HG02759 (cell line): ENCODE data around the gene MAP1S.
A peak's percentile ranks its signal among the peaks of the same experiment; 100 is the strongest.

Experiments
- ATAC-seq: cut with Tn5 transposase; IDR thresholded peaks from one replicate; pipeline ENCODE4 v1.9.1; 2021; ENCODE audit warnings: mild to moderate bottlenecking, moderate library complexity; ENCODE audit not compliant: unreplicated experiment

Gene MAP1S, protein sequence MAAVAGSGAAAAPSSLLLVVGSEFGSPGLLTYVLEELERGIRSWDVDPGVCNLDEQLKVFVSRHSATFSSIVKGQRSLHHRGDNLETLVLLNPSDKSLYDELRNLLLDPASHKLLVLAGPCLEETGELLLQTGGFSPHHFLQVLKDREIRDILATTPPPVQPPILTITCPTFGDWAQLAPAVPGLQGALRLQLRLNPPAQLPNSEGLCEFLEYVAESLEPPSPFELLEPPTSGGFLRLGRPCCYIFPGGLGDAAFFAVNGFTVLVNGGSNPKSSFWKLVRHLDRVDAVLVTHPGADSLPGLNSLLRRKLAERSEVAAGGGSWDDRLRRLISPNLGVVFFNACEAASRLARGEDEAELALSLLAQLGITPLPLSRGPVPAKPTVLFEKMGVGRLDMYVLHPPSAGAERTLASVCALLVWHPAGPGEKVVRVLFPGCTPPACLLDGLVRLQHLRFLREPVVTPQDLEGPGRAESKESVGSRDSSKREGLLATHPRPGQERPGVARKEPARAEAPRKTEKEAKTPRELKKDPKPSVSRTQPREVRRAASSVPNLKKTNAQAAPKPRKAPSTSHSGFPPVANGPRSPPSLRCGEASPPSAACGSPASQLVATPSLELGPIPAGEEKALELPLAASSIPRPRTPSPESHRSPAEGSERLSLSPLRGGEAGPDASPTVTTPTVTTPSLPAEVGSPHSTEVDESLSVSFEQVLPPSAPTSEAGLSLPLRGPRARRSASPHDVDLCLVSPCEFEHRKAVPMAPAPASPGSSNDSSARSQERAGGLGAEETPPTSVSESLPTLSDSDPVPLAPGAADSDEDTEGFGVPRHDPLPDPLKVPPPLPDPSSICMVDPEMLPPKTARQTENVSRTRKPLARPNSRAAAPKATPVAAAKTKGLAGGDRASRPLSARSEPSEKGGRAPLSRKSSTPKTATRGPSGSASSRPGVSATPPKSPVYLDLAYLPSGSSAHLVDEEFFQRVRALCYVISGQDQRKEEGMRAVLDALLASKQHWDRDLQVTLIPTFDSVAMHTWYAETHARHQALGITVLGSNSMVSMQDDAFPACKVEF

DNA sequence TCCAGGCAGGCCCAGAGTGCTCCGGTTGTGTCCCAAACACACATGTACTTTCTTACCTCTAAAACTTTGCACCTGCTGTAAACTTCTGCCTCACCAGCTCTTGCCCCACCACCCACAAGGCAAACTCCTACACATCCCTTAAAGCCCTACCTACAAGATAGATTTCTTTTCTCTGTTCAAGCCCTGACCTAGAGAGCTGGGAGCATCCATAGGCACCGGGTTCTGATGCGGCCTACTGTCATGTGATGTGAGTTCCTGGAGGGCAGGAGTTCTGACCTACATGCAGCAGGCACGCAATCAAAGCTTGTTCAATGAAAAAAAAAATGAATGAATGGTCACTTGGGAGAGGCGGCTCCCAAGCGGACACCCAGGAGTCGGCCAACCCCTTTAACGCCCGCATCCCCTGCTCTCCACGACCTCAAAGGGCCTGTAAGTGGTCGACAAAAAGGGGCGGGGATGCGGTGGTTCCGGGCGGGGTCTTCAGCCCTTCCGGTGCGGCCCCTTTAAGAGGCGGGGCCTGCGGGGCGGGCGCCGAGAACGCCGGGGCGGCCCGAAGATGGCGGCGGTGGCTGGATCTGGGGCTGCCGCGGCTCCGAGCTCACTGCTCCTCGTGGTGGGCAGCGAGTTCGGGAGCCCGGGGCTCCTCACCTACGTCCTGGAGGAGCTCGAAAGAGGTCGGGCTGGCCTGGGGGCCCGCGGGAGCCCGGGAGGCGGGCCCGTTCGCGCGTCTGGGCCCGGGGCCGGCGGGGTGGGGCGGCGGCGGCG lies at the start of gene MAP1S:
Gene MAP1S (plus strand): TSS at position 534 of the 765 bp plus-strand sequence. CDS start 23 bp downstream, at position 557.
- ATAC-seq = peak; percentile 74

DNA sequence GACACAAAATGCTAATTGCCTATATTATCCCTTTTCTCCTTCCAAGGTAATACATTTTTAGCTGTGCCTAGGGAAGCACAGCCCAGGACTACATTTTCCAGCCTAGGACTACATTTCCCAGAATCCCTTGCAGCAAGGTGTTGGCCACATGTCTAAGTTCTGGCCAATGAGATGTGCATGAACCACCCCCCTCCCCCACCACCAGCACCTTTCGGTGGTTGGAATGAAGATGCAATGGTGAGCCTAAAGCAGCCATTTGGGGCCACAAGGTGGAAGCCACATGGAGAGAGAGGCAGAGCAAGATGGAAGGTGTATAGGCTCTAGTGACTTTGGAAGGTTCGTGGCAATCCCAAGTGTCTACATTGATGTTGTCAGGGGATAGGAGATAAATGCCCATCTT lies 47.4 kb upstream of the MAP1S start:
- ATAC-seq = no peak

DNA sequence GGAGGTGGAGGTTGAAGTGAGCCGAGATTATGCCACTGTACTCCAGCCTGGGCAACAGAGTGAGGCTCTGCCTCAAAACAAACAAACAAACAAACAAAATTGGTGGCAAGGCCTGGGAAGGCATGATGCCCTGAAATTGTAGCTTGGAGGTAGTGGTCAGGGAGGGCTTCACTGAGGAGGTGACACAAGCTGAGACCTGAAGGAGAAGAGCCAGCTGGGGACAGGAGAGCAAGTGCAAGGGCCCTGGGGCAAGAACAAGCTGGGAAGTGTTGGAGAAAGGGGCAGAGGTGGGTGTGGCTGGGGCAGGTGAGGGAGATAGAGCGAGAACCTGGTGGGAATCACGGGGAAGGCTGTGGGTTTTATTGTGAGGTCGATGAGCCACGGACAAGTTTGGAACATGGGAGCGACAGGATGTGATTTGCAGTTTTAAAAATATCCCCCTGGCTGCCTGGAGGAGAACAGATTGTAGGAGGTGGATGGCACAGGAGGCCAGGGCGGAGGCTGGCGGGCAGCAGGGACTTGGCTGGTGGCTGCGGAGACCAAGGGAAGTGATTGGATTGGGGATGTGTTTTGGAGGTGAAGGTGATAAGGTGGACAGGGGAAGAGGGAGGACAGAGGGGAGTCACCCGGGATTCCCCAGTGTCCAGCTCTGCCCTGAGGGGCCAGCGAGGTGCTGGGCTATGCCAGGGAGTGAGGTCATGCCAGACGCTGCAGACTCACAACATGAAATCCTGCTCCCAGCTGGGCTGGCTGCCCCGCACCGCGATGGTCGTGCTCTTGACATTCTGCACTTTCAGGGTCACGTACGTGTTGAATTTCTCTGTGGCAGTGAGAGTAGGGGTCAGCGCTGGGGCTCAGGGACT lies 45.1 kb upstream of the MAP1S start:
- no peak for ATAC-seq

DNA sequence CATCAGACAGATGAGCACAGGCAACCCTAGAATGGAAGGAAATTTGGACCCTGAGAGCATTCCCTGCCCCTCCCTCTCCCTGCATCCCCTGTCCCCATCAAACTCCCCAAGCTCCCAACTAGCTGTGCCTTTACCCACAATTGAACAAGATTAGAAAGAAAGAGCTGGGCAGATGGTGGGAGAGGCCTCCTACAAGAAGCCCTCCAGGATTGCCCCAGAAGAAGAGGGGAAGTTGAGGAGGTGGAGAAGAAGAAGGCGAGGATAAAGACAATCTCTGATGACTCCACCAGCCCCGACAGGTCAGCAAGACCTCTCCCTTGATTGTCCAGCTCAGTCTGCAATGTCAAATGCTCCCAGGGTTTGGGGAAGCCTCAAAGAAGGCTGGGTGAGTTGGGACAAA lies 43.0 kb upstream of the MAP1S start:
- ATAC-seq = no peak

DNA sequence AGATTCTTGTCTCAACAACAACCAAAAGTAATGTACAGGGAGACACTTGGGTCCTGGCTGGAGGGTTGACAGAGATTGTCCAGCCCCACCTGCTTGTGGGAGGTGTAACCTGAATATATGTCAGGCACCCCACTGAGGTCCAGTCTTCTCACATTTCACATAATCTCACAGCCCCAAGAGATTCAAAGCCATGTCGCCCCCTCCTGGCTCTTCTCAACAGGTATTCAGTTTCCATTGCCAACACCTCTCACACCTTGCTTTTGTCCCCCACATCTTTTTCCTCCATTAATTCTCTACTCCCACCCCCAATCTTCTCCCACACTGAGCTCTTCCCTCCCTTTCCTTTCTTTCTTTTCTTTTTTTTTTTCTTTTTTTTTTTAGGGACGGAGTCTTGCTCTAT lies 42.3 kb upstream of the MAP1S start:
- no peak for ATAC-seq

DNA sequence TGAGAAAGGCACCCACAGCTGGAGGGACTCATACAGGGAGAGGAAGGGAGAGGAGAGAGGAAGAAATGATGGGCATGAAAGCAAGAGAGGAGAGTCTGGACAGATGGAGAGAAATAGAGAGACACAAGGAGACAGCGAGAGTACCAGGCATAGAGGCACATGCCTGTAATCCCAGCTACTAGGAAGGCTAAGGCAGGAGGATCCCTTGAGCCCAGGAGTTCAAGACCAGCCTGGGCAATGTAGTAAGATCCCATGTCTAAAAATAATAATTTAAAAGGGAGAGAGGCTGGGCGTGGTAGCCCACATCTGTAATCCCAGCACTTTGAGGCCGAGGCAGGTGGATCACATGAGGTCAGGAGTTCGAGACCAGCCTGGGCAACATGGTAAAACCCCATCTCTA lies 40.4 kb upstream of the MAP1S start:
- no peak for ATAC-seq

DNA sequence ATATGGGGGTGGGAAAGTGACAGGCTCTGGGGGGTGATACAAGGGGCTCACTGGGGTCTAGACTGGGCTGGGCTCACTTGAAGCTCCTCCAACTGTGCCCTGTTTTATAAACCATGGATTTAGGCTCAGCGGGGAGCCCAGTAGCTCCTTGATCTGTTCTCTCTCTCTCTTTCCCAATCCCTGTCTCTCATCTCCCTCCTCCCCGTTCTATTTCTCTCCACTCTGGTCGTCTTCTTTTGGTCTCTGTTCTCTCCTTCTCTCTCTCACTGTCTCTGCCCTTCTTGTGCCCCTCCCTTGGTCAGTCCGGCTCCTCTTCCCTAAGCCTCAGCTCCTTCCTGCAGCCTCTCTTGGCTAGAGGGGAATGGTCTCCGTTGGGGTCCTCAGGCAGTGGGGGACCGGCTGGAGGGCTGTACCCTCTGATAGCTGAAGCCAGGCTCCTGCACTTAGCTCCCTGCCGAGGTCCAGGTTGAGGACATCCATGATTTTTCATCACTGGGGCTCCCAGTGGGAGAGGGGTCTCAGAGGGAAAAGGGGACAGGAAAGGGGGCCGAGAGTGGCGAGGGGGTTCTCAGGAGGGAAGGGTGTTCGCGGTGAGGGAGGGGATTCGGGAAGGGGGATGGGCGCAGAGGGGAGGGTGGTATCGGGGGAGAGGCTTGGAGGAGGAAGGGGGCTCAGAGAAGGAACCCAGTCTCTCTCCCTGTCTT lies 39.6 kb upstream of the MAP1S start:
- ATAC-seq = no peak

DNA sequence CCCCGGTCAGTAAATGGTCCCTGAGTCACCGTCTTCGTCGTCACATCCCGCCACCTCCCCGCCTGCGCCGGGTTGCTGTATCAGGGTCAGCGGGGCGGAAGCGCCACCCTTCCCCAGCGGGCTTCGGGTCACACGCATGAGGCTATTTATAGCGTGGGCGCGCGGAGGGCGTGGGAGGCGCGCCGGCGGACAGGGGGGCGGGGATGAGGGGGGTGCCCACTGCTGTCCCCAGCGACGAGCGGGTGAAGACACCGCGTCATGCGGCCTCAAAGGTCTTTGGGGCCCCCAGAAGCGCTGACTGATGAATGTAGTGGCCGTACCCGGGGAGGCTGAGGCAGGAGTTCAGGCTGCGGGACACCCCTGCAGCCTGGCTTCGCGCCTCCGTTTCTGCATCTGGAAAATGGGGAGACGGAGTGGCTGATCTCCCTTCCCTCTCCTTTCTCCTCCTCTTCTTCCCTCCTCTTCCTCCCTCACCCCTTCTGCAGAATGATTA lies 39.0 kb upstream of the MAP1S start:
- peak; percentile 63 for ATAC-seq

DNA sequence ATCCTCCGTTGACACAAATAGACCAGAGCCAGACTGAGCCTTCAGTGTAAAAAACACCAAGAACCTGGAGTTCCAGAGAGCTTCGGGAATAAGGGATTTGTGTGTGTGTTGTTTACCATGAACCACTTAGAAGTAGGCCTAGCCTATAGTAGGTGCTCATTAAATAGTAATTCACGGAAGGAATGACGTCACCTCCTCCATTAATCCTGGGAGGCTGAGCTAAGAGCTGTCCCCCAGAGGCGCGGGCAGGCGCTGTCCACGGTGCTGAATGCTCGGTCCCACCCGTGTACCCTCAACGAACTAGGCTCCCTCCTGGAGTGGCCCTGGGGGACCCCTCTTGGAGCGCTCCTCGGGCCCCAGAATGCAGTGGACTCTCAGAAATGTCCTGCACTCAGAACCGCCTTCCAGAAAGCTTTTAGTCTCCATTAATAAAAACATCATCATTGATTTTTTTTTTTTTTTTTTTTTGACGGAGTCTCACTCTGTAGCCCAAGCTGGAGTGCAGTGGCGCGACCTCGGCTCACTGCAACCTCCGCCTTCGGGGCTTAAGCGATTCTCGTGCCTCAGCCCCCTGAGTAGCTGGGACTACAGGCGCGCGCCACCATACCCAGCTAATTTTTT lies 37.7 kb upstream of the MAP1S start:
- no peak for ATAC-seq

DNA sequence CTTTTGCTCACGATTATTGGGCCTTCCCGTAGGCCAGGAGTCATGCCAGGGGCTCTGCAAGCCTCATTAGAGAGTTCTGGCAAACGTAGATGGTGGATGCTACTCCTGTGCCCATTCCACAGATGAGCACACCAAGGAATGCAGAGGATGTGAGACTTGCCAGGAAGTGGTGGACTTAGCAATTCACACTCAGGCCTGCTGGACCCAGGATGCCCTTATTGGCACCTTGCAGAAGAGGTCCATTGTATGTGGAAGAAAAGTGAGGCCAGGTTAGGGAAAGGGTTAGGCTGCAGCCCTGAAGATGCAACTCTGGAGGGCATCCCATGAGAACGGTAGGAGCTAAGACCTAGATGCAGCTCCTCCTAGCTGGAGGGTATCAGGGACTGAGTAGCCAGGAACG lies 37.0 kb upstream of the MAP1S start:
- no peak for ATAC-seq

DNA sequence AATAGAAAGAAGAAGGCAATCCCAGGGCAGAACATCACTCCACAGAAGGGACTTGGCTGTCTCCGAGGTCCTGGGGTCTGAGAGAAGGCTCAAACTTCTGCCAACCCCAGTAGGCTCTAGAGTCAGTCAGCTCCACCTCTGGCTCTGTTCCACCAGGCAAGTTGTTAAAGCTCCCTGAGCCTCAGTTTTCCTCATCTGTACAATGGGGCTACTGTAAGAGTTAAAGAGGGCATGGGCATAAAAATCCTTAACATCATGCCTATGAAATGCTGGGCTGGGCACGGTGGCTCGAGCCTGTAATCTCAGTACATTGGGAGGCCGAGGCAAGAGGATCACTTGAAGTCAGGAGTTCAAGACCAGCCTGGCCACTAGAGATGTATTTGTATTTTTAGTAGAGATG lies 36.2 kb upstream of the MAP1S start:
- ATAC-seq = no peak

DNA sequence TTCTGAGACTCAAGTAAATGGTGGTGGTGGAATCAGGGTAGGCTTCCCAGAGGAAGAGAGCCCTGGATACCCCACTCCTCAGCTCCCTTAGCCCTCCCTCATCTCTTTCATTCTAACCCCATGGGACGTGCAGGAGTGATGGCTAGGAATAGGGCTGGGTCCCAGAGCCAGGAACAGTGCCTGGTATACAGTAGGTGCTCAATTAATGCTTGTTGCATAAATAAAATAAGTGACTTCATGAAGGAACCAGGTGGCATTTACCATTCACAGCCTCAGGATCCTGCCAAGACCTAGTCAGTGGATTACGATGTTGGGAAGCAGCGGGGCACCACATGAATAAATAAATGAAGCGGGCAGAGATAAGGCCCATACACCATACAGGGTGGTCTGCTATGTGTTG lies 35.0 kb upstream of the MAP1S start:
- ATAC-seq = no peak

DNA sequence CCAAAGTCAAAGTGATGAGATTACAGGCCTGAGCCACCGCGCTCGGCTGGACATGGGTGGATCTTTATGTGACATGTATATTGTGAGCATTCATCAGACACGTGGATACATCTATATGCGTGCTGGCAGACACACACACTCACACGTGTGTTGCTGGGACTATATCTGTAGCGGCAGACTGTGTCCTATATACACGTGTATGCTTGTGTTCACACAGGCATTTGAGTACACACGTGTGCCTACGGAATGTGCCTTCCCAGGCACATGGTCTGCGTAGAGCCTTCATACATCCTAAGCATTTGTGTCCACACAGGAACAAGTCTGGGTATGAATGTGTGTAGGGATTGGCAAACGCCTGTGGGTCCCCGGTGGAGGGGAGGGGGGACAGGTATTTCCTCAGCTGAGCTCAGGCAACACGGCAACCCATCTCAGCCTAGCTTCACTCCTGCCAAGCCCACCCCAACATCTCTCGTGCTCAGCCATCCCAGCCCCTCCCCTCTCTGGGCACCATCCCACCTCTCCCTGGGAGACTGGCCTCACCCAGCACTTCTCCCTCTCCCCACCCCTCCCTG lies 33.7 kb upstream of the MAP1S start:
- ATAC-seq = no peak

DNA sequence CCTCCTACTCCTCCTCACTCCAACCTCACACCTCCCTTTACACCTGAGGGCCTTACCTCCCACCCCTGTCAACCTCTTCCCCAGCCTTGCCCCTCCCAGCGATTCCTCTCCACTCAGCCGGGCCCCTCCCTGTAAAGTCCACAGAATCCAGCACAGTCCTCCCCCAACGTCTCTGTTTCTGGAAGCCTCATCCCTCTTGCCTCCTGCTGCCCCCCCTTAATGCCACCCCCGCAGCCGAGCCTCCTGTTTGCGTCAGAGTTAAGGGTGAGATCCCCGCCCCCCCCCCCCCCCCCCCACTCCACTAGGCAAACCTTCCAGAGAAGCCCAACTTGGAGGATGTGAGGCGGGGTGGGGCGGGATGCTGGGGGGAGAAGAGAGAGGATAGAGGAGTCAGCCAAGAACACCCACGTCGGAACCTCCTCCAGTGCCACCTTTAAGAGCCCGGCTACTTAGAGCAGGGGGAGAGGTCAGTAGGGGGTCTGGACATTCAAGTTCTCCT lies 33.2 kb upstream of the MAP1S start:
- ATAC-seq = no peak

DNA sequence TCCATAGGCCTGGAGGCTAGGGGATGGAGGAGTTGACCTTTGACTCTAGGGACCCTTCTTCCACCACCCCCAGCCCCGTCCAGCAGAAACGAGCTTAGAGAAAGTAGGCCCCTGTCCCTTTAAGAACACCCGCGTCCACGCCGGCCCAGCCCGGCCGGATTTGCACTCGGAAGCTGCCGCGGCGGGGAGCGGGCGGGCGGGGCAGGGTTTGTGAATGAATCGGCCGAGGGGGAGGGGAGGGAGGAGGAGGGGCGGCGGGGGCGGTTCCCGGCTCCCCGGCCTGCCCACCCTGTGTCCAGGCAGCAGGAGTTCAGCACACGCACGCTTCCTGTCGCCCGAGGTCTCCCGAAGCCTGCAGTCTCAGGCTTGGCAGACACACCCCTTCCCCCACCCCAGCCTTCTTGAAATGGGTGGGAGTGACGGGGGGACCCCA lies 32.7 kb upstream of the MAP1S start:
- no peak for ATAC-seq

DNA sequence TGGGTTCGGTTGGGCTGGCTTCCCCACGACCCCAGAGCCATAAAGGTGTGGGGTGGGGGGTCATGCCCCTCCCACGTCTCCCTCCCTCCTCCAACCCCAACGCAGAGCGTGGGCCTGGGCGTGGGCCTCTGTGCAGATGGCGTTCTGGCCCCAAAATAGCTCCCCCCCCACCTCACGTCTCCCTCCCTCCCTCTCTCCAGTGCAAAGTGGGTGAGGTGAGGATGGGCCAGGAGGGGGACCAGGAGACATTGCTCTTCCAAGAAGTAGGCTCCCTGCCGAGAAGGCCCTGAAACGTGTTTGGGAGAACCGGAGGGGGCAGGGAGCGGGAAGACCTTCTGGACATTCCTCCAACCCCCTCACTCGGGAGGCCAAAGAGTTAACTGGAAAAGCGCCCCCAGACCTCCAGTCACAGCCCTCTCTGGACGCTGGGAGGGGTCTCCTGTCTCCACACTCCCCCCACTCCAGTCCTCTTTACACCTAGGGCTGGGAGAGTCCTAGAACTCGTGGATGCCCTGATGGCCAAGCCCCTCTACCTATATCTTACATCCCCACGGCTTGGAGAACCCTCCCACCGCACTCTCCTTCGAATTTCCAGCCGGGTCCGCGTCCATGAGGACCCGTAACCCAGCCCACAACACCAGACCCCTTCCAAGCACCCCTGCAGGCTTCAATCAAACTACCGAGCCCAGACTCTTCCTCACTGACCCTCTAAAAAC lies 32.0 kb upstream of the MAP1S start:
- no peak for ATAC-seq
